NCI-H1694 (cell line): Measurements from ENCODE around the gene ZNF467.

Experiments
- DNase-seq: peaks from one replicate; lab custom pipeline; 2025; lab: John Stamatoyannopoulos, UW

The ZNF467 gene

DNA sequence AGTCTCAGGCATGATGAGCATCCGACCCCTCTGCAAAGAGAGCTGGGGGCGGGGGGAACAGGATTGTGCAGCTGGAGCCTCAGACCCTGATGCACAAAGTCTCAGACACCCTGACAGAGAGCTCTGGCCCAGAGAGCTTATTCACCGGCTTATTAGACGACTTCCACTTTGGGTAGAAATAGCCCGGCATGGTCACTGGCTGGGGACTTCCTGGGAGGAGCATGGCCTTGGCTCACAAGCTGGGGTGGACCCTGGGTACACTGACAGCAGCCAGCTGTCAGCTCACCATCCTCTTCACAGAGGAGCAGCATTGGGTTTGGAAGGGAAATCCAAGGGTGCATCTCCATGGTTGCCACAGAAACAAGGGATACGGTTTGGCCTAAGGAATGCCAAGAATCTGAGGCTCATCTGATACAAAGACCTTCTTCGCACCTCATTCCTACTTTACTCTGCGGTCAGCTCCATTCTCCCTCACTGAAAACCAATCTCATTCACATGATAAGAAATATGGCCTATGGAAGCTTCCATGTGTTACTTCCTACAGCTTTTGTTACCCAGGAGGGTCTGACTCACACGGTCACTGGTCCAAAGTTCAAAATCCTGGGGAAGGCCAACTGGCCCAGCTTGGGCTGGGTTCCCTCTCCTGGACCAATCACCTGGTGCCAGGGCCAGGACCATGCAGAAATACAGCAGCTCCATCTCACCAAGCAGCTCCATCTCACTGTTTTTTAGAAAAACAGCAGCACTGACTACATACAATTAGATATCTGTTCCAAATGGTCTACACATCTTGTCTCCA, 25.1 kb downstream of the ZNF467 start:
- no peak for DNase-seq

GRCh38 chr7:149743476-149744255, 29.7 kb downstream of the ZNF467 start:
- DNase-seq: no peak

- DNase-seq: peak; percentile 80
These were observed 31.2 kb downstream of the ZNF467 start for GRCh38 chr7:149742075-149742701.

DNA sequence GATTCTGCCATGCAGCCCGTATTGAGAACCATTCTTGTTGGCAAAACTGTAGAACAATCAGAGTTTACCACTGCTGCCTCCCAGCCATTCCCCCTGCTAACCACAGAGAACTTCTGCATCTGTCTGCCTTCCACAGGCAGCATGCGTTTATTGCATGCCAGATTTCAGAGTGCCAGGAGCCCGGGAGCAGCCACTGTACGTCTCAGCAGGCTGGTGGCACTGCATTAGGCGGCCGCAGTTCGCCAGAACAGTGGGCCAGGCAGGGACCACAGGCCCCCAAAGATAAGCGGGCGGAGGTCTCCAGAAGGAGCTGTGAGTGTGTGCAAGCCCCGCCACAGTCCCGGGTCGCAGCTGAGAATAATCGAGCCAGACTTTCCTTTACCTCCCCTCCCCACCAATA, 31.8 kb downstream of the ZNF467 start:
- peak; percentile 67 for DNase-seq

GRCh38 chr7:149736478-149737360, 36.7 kb downstream of the ZNF467 start:
- DNase-seq: no peak

DNA sequence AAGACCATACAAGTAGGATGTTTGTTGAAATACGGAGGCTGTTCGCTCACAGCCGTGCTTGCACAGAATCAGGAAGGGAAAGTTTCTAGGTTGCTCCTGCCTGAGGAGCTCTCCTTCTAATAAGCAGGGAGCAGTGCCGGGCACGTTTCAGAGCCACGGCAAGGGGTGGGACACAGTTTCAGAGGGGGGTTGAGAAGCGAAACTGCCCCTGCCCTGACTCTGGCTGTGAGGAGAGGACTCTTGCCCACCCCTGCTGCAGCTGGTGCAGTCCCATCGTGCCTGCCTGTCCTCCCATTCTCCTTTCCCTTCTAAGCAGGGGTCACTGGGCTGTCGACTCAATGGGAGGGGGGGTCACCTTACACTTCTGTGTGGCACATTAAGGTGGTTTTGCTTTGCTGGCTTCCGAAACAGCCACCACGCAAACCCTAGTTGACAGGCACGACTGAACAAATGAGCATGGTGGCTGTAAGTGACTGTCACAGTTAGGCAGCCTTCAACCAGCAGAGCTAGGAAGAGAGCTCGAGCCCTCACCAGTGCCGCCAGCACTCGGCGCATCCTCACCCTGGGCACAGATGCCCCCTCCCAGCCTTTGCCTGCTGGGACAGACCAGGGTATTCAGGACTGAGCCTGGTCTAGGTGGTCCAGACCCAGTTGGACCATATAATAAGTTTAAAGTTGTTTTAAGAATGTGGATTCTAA, 37.5 kb downstream of the ZNF467 start:
- DNase-seq: no peak

GRCh38 chr7:149735181-149735602, 38.2 kb downstream of the ZNF467 start:
- DNase-seq: no peak

DNA sequence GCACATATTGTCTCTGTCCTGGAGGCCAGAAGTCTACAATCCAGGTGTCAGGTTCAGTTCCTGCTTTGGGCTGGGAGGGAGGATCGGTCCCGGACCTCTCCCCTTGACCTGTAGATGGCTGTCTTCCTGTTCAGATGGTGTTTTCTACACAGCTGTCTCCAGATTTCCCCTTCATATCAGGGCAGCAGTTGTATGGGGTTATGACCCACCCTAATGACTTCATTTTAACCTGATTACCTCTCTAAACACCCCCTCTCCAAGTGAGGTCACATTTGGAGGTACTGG, 38.7 kb downstream of the ZNF467 start:
- no peak for DNase-seq

DNA sequence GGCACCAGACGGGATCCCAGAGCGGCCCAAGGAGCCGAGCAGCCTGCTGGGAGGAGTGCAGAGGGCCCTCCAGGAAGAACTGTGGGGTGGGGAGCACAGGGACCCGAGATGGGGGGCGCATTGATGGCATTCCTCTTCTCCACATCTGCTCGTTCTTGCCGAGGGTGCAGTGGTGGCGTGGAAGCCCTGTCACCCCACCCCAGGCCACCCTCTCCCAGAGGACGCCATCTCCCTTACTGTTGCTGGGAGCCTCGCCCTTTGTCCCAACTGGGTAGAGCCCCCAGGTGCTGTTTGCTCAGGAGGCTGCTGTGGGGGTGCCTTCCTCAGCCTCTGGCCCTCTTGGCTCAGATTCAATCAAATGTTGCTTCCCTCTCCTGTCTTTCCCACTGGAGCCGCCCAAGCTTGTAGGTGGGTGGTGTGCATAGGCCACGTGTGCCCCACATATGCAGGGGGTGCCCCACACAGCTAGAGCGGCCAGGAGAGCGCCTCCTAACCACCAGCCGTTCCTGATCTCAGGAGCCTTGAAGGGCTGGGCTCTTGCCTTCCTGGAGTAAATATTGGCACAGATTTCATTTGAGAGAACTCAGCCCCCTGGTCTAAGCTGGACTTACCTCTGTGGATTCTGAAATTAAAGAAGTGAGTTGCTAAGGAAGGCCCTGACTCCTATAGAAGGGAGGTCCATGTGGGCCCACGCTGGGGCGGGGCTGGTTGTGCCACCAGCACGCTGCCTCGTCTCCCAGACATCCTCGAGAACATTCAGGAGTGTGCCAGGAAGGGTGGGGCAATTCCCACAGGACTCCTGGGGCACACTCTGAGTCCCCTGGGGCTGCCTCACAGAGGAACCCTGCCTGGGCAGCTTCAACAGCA, 39.2 kb downstream of the ZNF467 start:
- no peak for DNase-seq

DNA sequence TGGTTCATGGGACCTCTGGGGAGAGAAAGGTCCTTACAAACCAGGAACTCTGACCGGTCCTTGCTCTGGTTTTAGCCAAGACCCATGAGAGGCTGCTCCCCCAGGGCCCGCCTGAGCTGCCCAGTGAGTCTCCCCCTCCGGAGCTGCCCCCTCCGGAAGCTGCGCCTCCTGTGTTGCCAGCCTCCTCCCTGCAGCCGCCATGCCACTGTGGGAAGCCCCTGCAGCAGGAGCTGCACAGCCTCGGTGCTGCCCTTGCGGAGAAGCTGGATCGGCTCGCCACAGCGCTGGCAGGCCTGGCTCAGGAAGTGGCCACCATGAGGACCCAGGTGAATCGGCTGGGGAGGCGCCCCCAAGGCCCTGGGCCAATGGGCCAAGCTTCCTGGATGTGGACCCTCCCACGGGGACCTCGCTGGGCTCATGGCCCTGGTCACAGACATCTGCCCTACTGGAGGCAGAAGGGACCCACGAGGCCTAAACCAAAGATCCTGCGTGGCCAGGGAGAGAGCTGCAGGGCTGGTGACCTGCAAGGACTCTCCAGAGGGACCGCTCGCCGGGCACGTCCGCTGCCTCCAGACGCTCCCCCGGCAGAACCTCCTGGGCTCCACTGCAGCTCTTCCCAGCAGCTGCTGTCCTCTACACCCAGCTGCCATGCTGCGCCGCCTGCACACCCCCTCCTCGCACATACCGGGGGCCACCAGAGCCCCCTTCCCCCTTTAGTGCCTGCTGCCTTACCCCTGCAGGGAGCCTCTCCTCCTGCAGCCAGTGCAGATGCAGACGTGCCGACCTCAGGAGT, 40.1 kb downstream of the ZNF467 start:
- no peak for DNase-seq

DNA sequence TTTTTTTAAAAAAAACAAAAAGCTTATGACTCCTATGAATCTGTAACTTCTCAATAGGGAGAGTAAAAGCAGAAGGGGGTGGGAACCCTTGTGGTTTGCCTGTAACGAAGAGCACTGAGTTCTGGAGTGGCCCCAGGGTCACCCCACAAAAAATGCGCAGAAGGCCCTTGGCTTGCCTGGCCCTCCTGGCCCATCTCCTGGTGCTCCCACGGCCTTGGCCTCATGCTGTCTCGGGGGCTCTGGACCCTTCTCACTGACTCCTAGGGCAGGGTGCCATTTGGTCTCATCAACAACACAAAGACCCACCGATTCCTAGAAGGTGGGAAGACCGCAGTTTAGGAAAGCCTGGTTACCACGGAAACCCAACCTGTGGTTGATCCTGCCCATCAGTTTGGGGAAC, 40.8 kb downstream of the ZNF467 start:
- no peak for DNase-seq

DNA sequence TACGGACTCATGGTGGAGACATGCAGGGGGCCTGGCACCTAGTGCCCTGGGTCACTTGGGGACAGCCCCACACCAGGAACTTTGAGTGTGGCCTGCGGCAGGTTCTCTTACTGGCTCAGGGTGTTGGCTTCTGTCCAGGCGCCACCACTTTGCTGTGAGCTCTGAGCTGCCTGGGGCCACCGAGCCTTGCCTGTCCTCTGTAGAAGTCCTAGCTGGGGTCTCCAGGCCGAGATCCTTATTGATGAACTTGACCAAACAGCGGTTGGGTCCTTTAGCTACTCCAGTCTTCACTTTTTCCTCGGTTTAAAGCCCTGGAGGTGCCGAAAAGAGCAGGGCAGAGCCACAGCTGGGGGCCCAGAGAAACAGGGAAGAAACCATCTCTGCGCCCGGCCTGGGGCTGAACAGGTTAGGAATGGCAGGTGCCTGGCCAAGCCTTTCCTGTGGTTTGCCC, 41.3 kb downstream of the ZNF467 start:
- no peak for DNase-seq

DNA sequence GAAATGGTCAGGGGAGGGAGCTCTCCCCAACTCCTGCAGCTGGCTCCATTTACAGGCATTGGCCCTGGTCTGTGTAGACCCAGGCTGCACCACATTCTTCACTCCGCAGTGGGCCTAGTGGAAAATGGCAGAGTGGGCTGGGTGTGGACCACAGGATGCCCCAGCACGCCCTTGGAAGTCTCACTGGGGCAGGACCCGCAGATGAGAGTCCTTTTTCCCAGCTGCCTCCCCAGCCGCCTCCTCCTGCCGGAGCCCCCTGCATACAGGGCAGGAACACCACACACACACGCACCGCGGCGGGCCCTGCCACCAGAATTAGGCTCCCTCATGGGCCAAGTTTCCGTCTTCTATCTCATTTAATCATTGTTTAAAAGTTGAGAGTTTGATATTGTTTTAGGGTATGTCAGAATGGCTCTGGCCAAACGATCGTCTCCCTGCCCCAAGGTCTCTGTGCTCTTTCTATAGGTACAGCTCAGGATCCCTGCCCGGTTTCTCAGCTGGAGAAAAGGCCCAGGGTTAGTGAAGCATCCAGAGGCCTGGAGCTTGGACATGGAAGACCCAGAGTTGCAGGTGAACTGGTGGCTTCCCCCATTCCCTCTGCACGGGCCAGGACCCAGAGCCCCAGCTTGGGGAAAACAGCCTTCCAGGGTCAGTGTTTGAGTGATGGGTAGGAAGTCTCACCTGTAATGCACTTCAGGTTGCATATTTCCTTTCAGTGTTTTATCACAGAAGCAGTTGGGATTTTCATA, 42.0 kb downstream of the ZNF467 start:
- no peak for DNase-seq

DNA sequence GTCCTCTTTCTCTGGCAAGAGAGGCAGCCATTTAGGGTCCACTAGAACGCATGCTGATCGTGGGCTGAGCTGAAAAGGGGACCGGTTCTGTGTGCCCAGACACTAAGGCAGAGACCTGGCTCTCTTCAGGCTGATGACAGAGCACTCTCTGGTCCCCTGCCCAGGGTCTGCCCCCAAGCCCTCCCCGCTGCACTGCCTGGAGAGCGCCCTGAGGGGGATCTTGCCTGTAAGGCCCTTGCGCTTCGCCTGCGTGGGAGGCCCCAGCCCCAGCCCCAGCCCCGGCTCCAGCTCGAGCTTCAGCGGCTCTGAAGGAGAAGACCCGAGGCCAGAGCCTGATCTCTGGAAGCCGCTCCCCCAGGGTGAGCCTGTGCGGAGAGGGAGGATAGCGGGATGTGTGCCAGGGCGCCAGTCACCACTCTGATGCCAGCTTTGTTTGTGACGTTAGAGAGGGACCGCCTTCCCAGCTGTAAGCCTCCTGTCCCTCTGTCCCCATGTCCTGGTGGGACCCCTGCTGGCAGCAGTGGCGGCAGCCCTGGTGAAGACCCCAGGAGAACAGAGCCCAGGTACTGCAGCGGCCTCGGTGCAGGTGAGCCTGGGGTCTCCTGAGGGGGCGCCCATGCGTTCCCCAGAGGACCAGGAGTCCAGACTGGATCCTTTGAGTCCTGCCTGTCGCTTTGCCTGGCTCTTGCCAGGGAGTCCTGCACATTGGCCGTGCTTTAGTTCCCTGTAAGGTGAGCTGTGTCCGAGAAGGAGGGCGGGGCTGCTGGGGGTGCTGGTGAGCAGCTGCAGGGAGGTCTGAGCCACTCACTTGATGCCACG, 43.2 kb downstream of the ZNF467 start:
- DNase-seq: peak; percentile 94

GRCh38 chr7:149729586-149729982, 43.8 kb downstream of the ZNF467 start:
- DNase-seq: no peak

GRCh38 chr7:149728491-149729375, 44.7 kb downstream of the ZNF467 start:
- DNase-seq: no peak

GRCh38 chr7:149727899-149728476, 45.4 kb downstream of the ZNF467 start:
- no peak for DNase-seq
